Measurements from ENCODE around the gene SCGB3A2. TPM values are rescaled to one million over a fixed set of nuclear protein-coding genes. Genes with fewer than 3 reads are reported as not detected.

SCGB3A2 gene
- total and polyA plus RNA-seq, 4 donors, result 0.43 to 2.0 TPM; not detected in 2

- Histone ChIP-seq H3K4me1 (ENCODE audit: control insufficient read depth in 1 of 2, insufficient read depth in 2 of 2, low read length in 2 of 2) (peaks cover 2 to 7% of the 10 kb centered on the region in 2 donors), H3K4me3 (ENCODE audit: low read length in 2 of 2) (no peak overlapping the region), H3K27me3 (ENCODE audit: control insufficient read depth in 1 of 2, insufficient read depth in 2 of 2, low read length in 1 of 2) (no peaks in the 10 kb centered on the region), H3K9me3 (ENCODE audit: control insufficient read depth, low read length) (no peaks in the 10 kb centered on the region), H3K27ac (ENCODE audit: low read depth in 1 of 2, low read length in 2 of 2) (no peak overlapping the region), H3K36me3 (ENCODE audit: control insufficient read depth in 1 of 2, insufficient read depth in 2 of 2, low read length in 1 of 2) (peaks cover 0 to 2% of the 10 kb centered on the region in 2 donors)
- ATAC-seq (ENCODE audit: low FRiP score), result no peak
- intact Hi-C loops (cut with DNase I), result loop anchor here (1.0 to 2.0 kb wide), 2 partner anchors 48 kb away; no protein-coding TSS in a partner anchor
- no peak for DNase-seq
- 4 to 8% methylated on average over 3 of the region's 3 CpGs for WGBS, 2 donors
These were observed 8.6 kb downstream of the SCGB3A2 start for GRCh38 chr5:147887026-147887627.

DNA sequence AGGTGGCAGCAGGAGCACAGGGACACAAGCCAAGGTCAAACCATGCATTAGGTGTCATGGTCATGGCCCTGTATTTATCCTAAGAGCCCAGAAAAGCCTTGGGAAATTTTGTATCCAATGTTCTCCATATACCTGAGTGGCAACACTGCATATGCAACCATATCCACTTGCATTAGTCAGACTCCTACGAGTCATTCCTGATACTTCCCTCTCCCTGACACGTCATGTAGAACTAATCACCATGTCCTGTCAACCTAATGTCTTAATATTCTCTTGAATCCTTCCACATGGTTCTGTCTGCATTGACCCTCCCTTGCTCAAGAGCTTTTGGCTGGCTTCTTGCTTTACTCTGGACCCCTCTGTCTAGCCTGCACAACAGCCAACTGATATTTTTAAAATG lies 9.4 kb downstream of the SCGB3A2 start:
- no peak for DNase-seq
- Histone ChIP-seq H3K27ac (ENCODE audit: low read depth in 1 of 2, low read length in 2 of 2) (no peak overlapping the region), H3K36me3 (ENCODE audit: control insufficient read depth in 1 of 2, insufficient read depth in 2 of 2, low read length in 1 of 2) (peaks cover 0 to 2% of the 10 kb centered on the region in 2 donors), H3K27me3 (ENCODE audit: control insufficient read depth in 1 of 2, insufficient read depth in 2 of 2, low read length in 1 of 2) (no peaks in the 10 kb centered on the region), H3K9me3 (ENCODE audit: control insufficient read depth, low read length) (no peaks in the 10 kb centered on the region), H3K4me3 (ENCODE audit: low read length in 2 of 2) (no peak overlapping the region), H3K4me1 (ENCODE audit: control insufficient read depth in 1 of 2, insufficient read depth in 2 of 2, low read length in 2 of 2) (peaks cover 2 to 7% of the 10 kb centered on the region in 2 donors)
- ATAC-seq (ENCODE audit: low FRiP score), result no peak
- WGBS, 2 donors, result 76 to 78% methylated on average over 2 of the region's 2 CpGs
- intact Hi-C loops (cut with DNase I), result loop anchor here (1.0 to 2.0 kb wide), 2 partner anchors 47 kb away; no protein-coding TSS in a partner anchor

DNA sequence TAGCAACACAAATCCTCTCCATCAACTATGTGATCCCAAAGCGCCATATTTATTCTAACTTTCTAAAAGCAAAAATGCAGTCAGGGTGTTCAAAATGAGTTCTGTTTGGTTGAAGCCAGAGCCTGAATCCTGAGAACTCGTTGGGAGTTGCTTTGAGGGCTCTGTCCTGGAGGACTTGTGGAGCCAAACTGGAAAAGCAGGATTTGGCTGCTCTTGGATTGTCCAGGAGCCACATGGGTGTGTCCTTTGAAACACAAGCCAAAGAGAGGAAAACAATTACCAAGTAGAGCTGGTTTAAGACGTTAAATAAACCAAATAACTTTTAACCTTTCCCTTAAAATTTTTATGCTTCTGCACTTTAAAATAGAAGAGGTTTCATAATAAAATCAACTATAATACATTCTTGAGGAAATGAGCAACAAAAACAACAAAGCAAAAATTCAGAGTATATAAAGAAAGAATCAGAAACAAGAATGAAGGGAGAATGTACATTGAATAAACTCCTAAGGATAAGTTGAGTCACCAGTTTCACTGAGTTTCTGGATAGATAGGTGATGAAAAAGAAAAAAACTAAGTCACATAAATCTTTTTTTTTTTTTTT lies 14.3 kb downstream of the SCGB3A2 start:
- peak; percentile 69 for ATAC-seq (ENCODE audit: low FRiP score)
- intact Hi-C loops (cut with DNase I), result loop anchor here in 1 of 2 donors (10.0 kb wide), 1 partner anchor 488 kb away; no protein-coding TSS in a partner anchor

DNA sequence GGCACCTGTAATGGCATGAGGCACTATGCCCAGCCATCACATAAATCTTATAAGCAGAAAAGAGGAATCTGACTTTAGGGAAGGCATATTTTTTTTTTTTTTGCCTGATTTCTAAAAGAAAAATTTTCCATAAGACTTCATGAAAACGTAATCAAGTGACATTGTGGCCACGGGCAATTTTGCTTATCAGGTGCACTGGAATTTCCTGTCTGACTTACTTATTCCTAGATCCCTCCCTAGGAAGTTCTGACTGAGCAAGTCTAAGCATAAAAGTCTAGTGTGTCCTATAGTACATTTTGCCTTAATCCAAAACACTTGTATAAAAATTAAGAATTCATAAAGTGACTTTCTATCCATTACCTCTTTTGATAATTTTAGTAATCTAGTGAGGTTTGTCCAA lies 15.3 kb downstream of the SCGB3A2 start:
- Histone ChIP-seq H3K4me1 (ENCODE audit: control insufficient read depth in 1 of 2, insufficient read depth in 2 of 2, low read length in 2 of 2) (peaks cover 5% of the 10 kb centered on the region in 2 donors), H3K36me3 (ENCODE audit: control insufficient read depth in 1 of 2, insufficient read depth in 2 of 2, low read length in 1 of 2) (peaks cover 0 to 2% of the 10 kb centered on the region in 2 donors), H3K27ac (ENCODE audit: low read depth in 1 of 2, low read length in 2 of 2) (peak overlapping the region; percentile 57 to 97), H3K9me3 (ENCODE audit: control insufficient read depth, low read length) (no peaks in the 10 kb centered on the region), H3K27me3 (ENCODE audit: control insufficient read depth in 1 of 2, insufficient read depth in 2 of 2, low read length in 1 of 2) (no peaks in the 10 kb centered on the region), H3K4me3 (ENCODE audit: low read length in 2 of 2) (no peak overlapping the region)
- intact Hi-C loops (cut with DNase I), result loop anchor here in 1 of 2 donors (10.0 kb wide), 1 partner anchor 489 kb away; no protein-coding TSS in a partner anchor
- ATAC-seq (ENCODE audit: low FRiP score) (no peak), DNase-seq (no peak)
- 0 to 2% methylated on average over 2 of the region's 2 CpGs for WGBS, 2 donors

More for the DNA sequence above, 14.3 kb downstream of the SCGB3A2 start:
- Histone ChIP-seq H3K4me1 (ENCODE audit: control insufficient read depth in 1 of 2, insufficient read depth in 2 of 2, low read length in 2 of 2) (peaks cover 5 to 7% of the 10 kb centered on the region in 2 donors), H3K36me3 (ENCODE audit: control insufficient read depth in 1 of 2, insufficient read depth in 2 of 2, low read length in 1 of 2) (peaks cover 0 to 2% of the 10 kb centered on the region in 2 donors), H3K27ac (ENCODE audit: low read depth in 1 of 2, low read length in 2 of 2) (peak overlapping the region; percentile 74 to 82), H3K4me3 (ENCODE audit: low read length in 2 of 2) (no peak overlapping the region), H3K27me3 (ENCODE audit: control insufficient read depth in 1 of 2, insufficient read depth in 2 of 2, low read length in 1 of 2) (no peaks in the 10 kb centered on the region), H3K9me3 (ENCODE audit: control insufficient read depth, low read length) (no peaks in the 10 kb centered on the region)
- 29 to 30% methylated on average over 3 of the region's 3 CpGs for WGBS, 2 donors
- peak in 1 of 2 donors; percentile 55 for DNase-seq

DNA sequence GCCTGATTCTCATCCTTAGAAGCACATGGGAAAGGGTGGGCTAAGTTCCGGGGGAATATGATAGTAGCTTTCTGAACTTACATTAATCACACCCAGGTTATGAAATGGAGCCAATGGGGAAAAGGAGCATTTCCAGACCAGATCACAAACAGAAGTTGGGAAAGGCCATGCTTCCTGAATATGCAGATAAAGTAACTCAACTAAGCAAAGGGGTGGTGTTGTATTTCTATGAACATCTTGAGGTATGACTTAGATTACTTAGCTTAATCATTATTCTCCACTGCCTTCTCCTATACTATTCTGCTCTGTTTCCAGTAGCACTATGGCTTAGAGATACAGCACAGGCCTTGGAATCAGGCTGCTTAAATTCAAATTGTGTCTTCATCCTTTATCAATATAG lies 17.4 kb downstream of the SCGB3A2 start:
- Histone ChIP-seq H3K27me3 (ENCODE audit: control insufficient read depth in 1 of 2, insufficient read depth in 2 of 2, low read length in 1 of 2) (no peaks in the 10 kb centered on the region), H3K36me3 (ENCODE audit: control insufficient read depth in 1 of 2, insufficient read depth in 2 of 2, low read length in 1 of 2) (peaks cover 0 to 1% of the 10 kb centered on the region in 2 donors), H3K27ac (ENCODE audit: low read depth in 1 of 2, low read length in 2 of 2) (peak overlapping the region in 1 of 2 donors; percentile 76), H3K4me3 (ENCODE audit: low read length in 2 of 2) (no peak overlapping the region), H3K4me1 (ENCODE audit: control insufficient read depth in 1 of 2, insufficient read depth in 2 of 2, low read length in 2 of 2) (peaks cover 7 to 12% of the 10 kb centered on the region in 2 donors), H3K9me3 (ENCODE audit: control insufficient read depth, low read length) (no peaks in the 10 kb centered on the region)
- 52 to 60% methylated on average over 1 of the region's 1 CpG for WGBS, 2 donors
- ATAC-seq (ENCODE audit: low FRiP score), result no peak
- DNase-seq, result no peak
- intact Hi-C loops (cut with DNase I), result loop anchor here in 1 of 2 donors (10.0 kb wide), 1 partner anchor 491 kb away; no protein-coding TSS in a partner anchor

DNA sequence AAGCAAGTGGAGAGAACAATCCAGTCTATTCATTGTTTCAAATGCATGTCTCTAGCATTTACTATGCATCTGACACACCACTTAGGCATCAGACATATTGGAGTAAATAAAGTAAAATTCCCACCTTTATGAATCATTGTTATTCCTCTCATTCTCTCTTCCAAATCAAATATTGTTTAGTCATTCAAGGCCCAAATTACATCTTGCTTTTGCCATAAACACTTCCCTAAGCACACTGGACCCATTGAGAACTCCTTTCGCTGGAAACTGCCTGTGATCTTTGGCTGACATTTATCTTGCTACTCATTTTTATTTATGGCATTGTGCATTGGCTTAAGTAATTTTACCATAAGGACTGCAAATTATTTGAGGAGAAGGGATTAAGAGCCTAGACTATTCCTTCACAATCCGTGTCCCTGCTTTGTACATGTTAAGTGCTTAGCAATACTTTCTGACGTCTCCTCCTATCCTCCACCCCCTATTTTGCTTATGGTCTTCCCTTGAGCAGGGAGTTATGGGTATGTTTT lies 20.4 kb downstream of the SCGB3A2 start:
- no peak overlapping the region for H3K4me3 ChIP-seq (ENCODE audit: low read length in 2 of 2)
- 1 to 6% methylated on average over 3 of the region's 3 CpGs for WGBS, 2 donors
- no peak for DNase-seq

DNA sequence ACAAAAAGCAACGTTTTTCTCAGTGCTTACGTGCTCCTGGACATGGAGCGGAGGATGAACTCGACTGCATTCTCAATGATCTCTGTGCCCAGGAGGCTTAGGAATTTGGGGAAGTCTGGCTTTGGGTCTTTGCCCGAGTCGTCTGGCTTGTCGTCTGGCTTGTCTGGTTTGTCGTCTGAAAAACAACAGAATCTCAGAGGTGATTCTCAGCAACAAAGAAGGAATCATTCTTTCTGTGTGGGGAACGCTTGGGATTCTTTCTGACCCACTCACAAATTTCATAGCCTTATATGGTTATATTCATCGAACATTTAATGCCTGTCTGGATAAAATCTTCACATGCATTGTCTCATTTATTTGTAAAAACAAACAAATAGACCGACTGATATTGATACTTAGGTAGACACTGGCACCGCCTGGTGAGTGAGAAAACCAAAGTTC lies 23.1 kb downstream of the SCGB3A2 start:
- H3K4me3 ChIP-seq (ENCODE audit: low read length in 2 of 2), result no peak overlapping the region
- no peaks in the 10 kb centered on the region for H3K9me3 ChIP-seq (ENCODE audit: control insufficient read depth, low read length)
- no peaks in the 10 kb centered on the region for H3K27me3 ChIP-seq (ENCODE audit: control insufficient read depth in 1 of 2, insufficient read depth in 2 of 2, low read length in 1 of 2)
- ATAC-seq (ENCODE audit: low FRiP score), result peak; percentile 71
- H3K27ac ChIP-seq (ENCODE audit: low read depth in 1 of 2, low read length in 2 of 2), result peak overlapping the region; percentile 34 to 92
- 8 to 9% methylated on average over 12 of the region's 12 CpGs for WGBS, 2 donors
- intact Hi-C loops (cut with DNase I), result loop anchor here in 1 of 2 donors (5.0 kb wide), 1 partner anchor 1066 kb away; no protein-coding TSS in a partner anchor
- peaks cover 4 to 10% of the 10 kb centered on the region in 2 donors for H3K4me1 ChIP-seq (ENCODE audit: control insufficient read depth in 1 of 2, insufficient read depth in 2 of 2, low read length in 2 of 2)
- peak in 1 of 2 donors; percentile 82 for DNase-seq
- H3K36me3 ChIP-seq (ENCODE audit: control insufficient read depth in 1 of 2, insufficient read depth in 2 of 2, low read length in 1 of 2), result no peaks in the 10 kb centered on the region

More for the DNA sequence above, 20.4 kb downstream of the SCGB3A2 start:
- Histone ChIP-seq H3K27ac (ENCODE audit: low read depth in 1 of 2, low read length in 2 of 2) (peak overlapping the region; percentile 34 to 98), H3K4me1 (ENCODE audit: control insufficient read depth in 1 of 2, insufficient read depth in 2 of 2, low read length in 2 of 2) (peaks cover 4 to 10% of the 10 kb centered on the region in 2 donors), H3K27me3 (ENCODE audit: control insufficient read depth in 1 of 2, insufficient read depth in 2 of 2, low read length in 1 of 2) (no peaks in the 10 kb centered on the region), H3K9me3 (ENCODE audit: control insufficient read depth, low read length) (no peaks in the 10 kb centered on the region), H3K36me3 (ENCODE audit: control insufficient read depth in 1 of 2, insufficient read depth in 2 of 2, low read length in 1 of 2) (no peaks in the 10 kb centered on the region)
- intact Hi-C loops (cut with DNase I), result loop anchor here in 1 of 2 donors (10.0 kb wide), 1 partner anchor 494 kb away; no protein-coding TSS in a partner anchor
- ATAC-seq (ENCODE audit: low FRiP score), result peak; percentile 50

- H3K9me3 ChIP-seq (ENCODE audit: control insufficient read depth, low read length), result no peaks in the 10 kb centered on the region
- no peak overlapping the region for H3K4me3 ChIP-seq (ENCODE audit: low read length in 2 of 2)
- ATAC-seq (ENCODE audit: low FRiP score), result no peak
- peak overlapping the region in 1 of 2 donors; percentile 40 for H3K27ac ChIP-seq (ENCODE audit: low read depth in 1 of 2, low read length in 2 of 2)
- H3K36me3 ChIP-seq (ENCODE audit: control insufficient read depth in 1 of 2, insufficient read depth in 2 of 2, low read length in 1 of 2), result no peaks in the 10 kb centered on the region
- peaks cover 4 to 9% of the 10 kb centered on the region in 2 donors for H3K4me1 ChIP-seq (ENCODE audit: control insufficient read depth in 1 of 2, insufficient read depth in 2 of 2, low read length in 2 of 2)
- no peak for DNase-seq
- intact Hi-C loops (cut with DNase I), result loop anchor here in 1 of 2 donors (5.0 kb wide), 1 partner anchor 1065 kb away; no protein-coding TSS in a partner anchor
- H3K27me3 ChIP-seq (ENCODE audit: control insufficient read depth in 1 of 2, insufficient read depth in 2 of 2, low read length in 1 of 2), result no peaks in the 10 kb centered on the region
These were observed 24.2 kb downstream of the SCGB3A2 start for GRCh38 chr5:147902609-147903115.

Measured in aorta (tissue), 5 donors.